Measurements from ENCODE around the gene EXOSC2. TPM values are rescaled to one million over a fixed set of nuclear protein-coding genes. Genes with fewer than 3 reads are reported as not detected.

The EXOSC2 gene
- total RNA-seq, 3 donors from 2014 or later (not counting 1 experiment from before 2014, with no cell fraction given): 40.7 to 49.0 (median 47.1) TPM

GRCh38 chr9:130714586-130715110 lies 21.1 kb downstream of the EXOSC2 start:
- Mint-ChIP-seq H3K9me3 (no peaks in the 10 kb centered on the region), H3K27ac (peak overlapping the region; percentile 90 to 95)

DNA sequence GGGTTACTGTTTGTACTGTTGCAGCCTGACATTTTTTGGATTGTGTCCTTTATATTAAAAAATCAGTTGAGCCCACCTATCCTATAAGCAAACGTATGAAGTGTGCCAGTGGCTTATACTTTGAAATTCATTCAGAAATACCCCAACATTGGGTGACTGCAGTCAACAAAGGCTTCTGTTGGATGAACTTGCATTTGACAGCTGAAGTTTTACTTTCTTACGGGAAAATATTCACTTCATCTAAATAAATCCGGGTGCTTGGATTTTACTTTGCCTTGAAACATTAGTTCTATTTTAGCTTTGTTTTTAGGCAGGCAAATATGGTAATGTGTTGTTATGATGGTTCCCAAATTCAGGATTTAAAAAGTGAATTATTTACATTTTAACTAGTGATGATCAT lies 21.7 kb downstream of the EXOSC2 start:
- H3K36me3 Mint-ChIP-seq: no peaks in the 10 kb centered on the region
- peak overlapping the region in 1 of 2 donors; percentile 90 for H3K27ac Mint-ChIP-seq
- no peak overlapping the region for H3K4me3 ChIP-seq (ENCODE audit: low read length)

More at GRCh38 chr9:130714586-130715110, 21.1 kb downstream of the EXOSC2 start:
- TF ChIP-seq CTCF (IDR thresholded peaks at IDR 0.05): no peak
- H3K27ac ChIP-seq (ENCODE audit: low read length): no peak overlapping the region
- intact Hi-C loops (cut with micrococcal nuclease): no loop called here
- ATAC-seq (no peak), DNase-seq (no peak)
- H3K4me3 ChIP-seq (ENCODE audit: low read length): no peak overlapping the region
- Mint-ChIP-seq H3K27me3 (ENCODE audit: low read depth in 2 of 2) (no peaks in the 10 kb centered on the region), H3K4me1 (peaks cover 32 to 35% of the 10 kb centered on the region in 2 donors), H3K4me3 (peak overlapping the region; percentile 96), H3K36me3 (no peaks in the 10 kb centered on the region)
- no peaks in the 10 kb centered on the region for H3K36me3 ChIP-seq (ENCODE audit: control insufficient read depth, insufficient read depth, low read length)
- no peaks in the 10 kb centered on the region for H3K9me3 ChIP-seq (ENCODE audit: control insufficient read depth, insufficient read depth, low read length)
- H3K27me3 ChIP-seq (ENCODE audit: control insufficient read depth, insufficient read depth, low read length): no peaks in the 10 kb centered on the region
- 73% methylated on average over 6 of the region's 7 CpGs for WGBS (ENCODE audit: insufficient coverage)
- H3K4me1 ChIP-seq (ENCODE audit: control insufficient read depth, insufficient read depth, low read length): peaks cover 19% of the 10 kb centered on the region

GRCh38 chr9:130718562-130718961 lies 25.0 kb downstream of the EXOSC2 start:
- Mint-ChIP-seq H3K9me3 (no peaks in the 10 kb centered on the region), H3K4me1 (peaks cover 36 to 43% of the 10 kb centered on the region in 2 donors), H3K4me3 (no peak overlapping the region), H3K27ac (no peak overlapping the region), H3K27me3 (ENCODE audit: low read depth in 2 of 2) (no peaks in the 10 kb centered on the region), H3K36me3 (no peaks in the 10 kb centered on the region)
- Histone ChIP-seq H3K27ac (ENCODE audit: low read length) (no peak overlapping the region), H3K4me1 (ENCODE audit: control insufficient read depth, insufficient read depth, low read length) (peaks cover 8% of the 10 kb centered on the region), H3K9me3 (ENCODE audit: control insufficient read depth, insufficient read depth, low read length) (no peaks in the 10 kb centered on the region), H3K27me3 (ENCODE audit: control insufficient read depth, insufficient read depth, low read length) (no peaks in the 10 kb centered on the region), H3K36me3 (ENCODE audit: control insufficient read depth, insufficient read depth, low read length) (no peaks in the 10 kb centered on the region), H3K4me3 (ENCODE audit: low read length) (no peak overlapping the region)
- ATAC-seq (no peak), DNase-seq (no peak)
- intact Hi-C loops (cut with micrococcal nuclease): no loop called here
- TF ChIP-seq CTCF (IDR thresholded peaks at IDR 0.05): no peak
- 83% methylated on average over 3 of the region's 3 CpGs for WGBS (ENCODE audit: insufficient coverage)

More for the DNA sequence above, 21.7 kb downstream of the EXOSC2 start:
- Histone ChIP-seq H3K27me3 (ENCODE audit: control insufficient read depth, insufficient read depth, low read length) (no peaks in the 10 kb centered on the region), H3K4me1 (ENCODE audit: control insufficient read depth, insufficient read depth, low read length) (peaks cover 19% of the 10 kb centered on the region), H3K27ac (ENCODE audit: low read length) (no peak overlapping the region), H3K9me3 (ENCODE audit: control insufficient read depth, insufficient read depth, low read length) (no peaks in the 10 kb centered on the region), H3K36me3 (ENCODE audit: control insufficient read depth, insufficient read depth, low read length) (no peaks in the 10 kb centered on the region)
- H3K4me1 Mint-ChIP-seq: peaks cover 39 to 41% of the 10 kb centered on the region in 2 donors
- intact Hi-C loops (cut with micrococcal nuclease): no loop called here
- TF ChIP-seq CTCF (IDR thresholded peaks at IDR 0.05): no peak
- no peaks in the 10 kb centered on the region for H3K9me3 Mint-ChIP-seq
- WGBS (ENCODE audit: insufficient coverage): 88% methylated on average over 2 of the region's 3 CpGs
- ATAC-seq: no peak
- H3K27me3 Mint-ChIP-seq (ENCODE audit: low read depth in 2 of 2): no peaks in the 10 kb centered on the region
- DNase-seq: no peak
- peak overlapping the region; percentile 96 for H3K4me3 Mint-ChIP-seq

GRCh38 chr9:130720762-130721161 lies 27.2 kb downstream of the EXOSC2 start:
- Histone ChIP-seq H3K9me3 (ENCODE audit: control insufficient read depth, insufficient read depth, low read length) (no peaks in the 10 kb centered on the region), H3K36me3 (ENCODE audit: control insufficient read depth, insufficient read depth, low read length) (no peaks in the 10 kb centered on the region), H3K27me3 (ENCODE audit: control insufficient read depth, insufficient read depth, low read length) (no peaks in the 10 kb centered on the region), H3K4me1 (ENCODE audit: control insufficient read depth, insufficient read depth, low read length) (no peaks in the 10 kb centered on the region), H3K4me3 (ENCODE audit: low read length) (no peak overlapping the region), H3K27ac (ENCODE audit: low read length) (no peak overlapping the region)
- Mint-ChIP-seq H3K27me3 (ENCODE audit: low read depth in 2 of 2) (no peaks in the 10 kb centered on the region), H3K9me3 (no peaks in the 10 kb centered on the region), H3K36me3 (no peaks in the 10 kb centered on the region), H3K4me1 (peaks cover 14 to 21% of the 10 kb centered on the region in 2 donors), H3K27ac (no peak overlapping the region), H3K4me3 (no peak overlapping the region)
- intact Hi-C loops (cut with micrococcal nuclease): no loop called here
- ATAC-seq: no peak
- WGBS (ENCODE audit: insufficient coverage): 97% methylated on average over 10 of the region's 10 CpGs
- no peak for TF ChIP-seq CTCF (IDR thresholded peaks at IDR 0.05)
- DNase-seq: no peak
